ENCODE measurements around the gene PDZRN3. TPM values are rescaled to one million over a fixed set of nuclear protein-coding genes. Genes with fewer than 3 reads are reported as not detected.

Gene PDZRN3
- total and polyA plus RNA-seq, 5 donors from 2014 or later = not detected

DNA sequence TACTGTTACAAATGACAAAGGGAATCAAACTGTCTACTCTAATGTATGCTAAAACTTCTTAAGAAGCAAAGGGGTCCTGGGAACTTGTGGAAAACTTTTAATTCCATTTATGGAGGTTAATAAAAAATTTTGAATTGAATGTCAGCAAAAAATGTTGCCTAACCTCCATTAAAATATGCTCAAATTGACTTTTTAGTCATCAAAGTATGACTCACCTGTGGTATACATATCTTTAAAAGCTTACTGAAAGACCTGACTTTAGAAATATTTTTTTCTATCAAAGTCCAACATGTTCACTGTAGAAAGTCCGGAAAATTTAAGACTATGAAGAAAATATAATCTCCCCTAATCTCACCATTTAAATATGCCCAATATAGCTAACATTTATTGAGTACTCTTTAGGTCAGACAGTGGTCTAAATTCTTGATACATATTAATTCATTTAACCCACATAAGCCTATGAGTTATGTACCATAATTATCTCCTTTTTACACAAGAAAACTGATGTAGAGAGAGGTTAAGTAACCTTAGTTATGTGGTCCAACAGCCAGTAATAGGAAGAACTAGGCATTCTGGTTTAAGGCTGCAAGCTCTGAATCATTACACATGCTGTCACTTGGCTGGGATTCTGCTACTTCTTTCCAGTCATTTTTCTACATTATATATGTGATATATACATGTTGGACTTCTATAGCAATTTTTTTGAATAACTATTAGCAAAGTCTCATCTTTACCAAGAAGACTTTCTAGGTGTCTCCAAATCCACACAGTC lies 83.6 kb downstream of the PDZRN3 start:
- Mint-ChIP-seq H3K27me3 (peaks cover 5% of the 10 kb centered on the region), H3K4me1 (no peaks in the 10 kb centered on the region)
- no peak overlapping the region for H3K4me3 ChIP-seq (ENCODE audit: low read depth, low read length)

GRCh38 chr3:73538486-73538885 lies 86.3 kb downstream of the PDZRN3 start:
- Histone ChIP-seq H3K27me3 (ENCODE audit: control insufficient read depth, insufficient read depth, low read length) (no peaks in the 10 kb centered on the region), H3K27ac (ENCODE audit: insufficient read depth, low read length, poor library complexity, severe bottlenecking) (no peak overlapping the region), H3K9me3 (ENCODE audit: control insufficient read depth in 2 of 2, low read length in 2 of 2) (no peaks in the 10 kb centered on the region), H3K36me3 (ENCODE audit: control insufficient read depth, insufficient read depth, low read length) (no peaks in the 10 kb centered on the region), H3K4me3 (ENCODE audit: low read depth, low read length) (no peak overlapping the region), H3K4me1 (ENCODE audit: control insufficient read depth, insufficient read depth, low read length, poor library complexity, severe bottlenecking) (no peaks in the 10 kb centered on the region)
- H3K36me3 Mint-ChIP-seq = no peaks in the 10 kb centered on the region
- H3K27ac Mint-ChIP-seq = no peak overlapping the region
- ATAC-seq (ENCODE audit: low read depth in 2 of 2) (no peak), DNase-seq (no peak)
- no peak overlapping the region for H3K4me3 Mint-ChIP-seq
- H3K9me3 Mint-ChIP-seq = peaks cover 0 to 3% (median 1%) of the 10 kb centered on the region in 7 donors
- no peaks in the 10 kb centered on the region for H3K4me1 Mint-ChIP-seq
- peaks cover 5% of the 10 kb centered on the region for H3K27me3 Mint-ChIP-seq

More for the DNA sequence above, 83.6 kb downstream of the PDZRN3 start:
- ATAC-seq (ENCODE audit: low read depth in 2 of 2) = no peak
- H3K36me3 ChIP-seq (ENCODE audit: control insufficient read depth, insufficient read depth, low read length) = no peaks in the 10 kb centered on the region
- no peak for DNase-seq
- H3K9me3 ChIP-seq (ENCODE audit: control insufficient read depth in 2 of 2, low read length in 2 of 2) = no peaks in the 10 kb centered on the region
- no peaks in the 10 kb centered on the region for H3K4me1 ChIP-seq (ENCODE audit: control insufficient read depth, insufficient read depth, low read length, poor library complexity, severe bottlenecking)
- H3K27ac Mint-ChIP-seq = no peak overlapping the region
- H3K27me3 ChIP-seq (ENCODE audit: control insufficient read depth, insufficient read depth, low read length) = no peaks in the 10 kb centered on the region
- H3K9me3 Mint-ChIP-seq = peaks cover 0 to 2% (median 1%) of the 10 kb centered on the region in 7 donors
- no peak overlapping the region for H3K4me3 Mint-ChIP-seq
- no peak overlapping the region for H3K27ac ChIP-seq (ENCODE audit: insufficient read depth, low read length, poor library complexity, severe bottlenecking)
- no peaks in the 10 kb centered on the region for H3K36me3 Mint-ChIP-seq

DNA sequence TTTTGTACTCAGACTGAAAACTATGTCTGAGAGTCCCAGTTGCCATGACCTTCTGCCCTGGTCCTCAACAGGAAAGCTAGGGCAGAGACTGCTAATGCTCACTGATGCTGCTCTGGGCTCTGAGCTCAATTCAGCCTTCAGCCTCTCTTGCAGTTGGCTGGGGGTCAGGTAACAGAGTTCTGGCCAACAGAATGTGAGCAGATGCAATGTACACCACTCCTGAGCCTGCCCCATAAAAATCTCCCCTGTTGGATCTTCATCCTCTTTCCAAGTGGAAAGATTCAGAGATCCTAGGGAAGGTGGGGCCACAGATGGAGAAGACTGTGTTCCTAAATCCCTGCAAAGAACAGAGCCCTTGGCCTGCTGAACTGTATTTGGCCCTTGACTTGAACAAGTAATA lies 87.8 kb downstream of the PDZRN3 start:
- peaks cover 5% of the 10 kb centered on the region for H3K27me3 Mint-ChIP-seq
- DNase-seq = no peak

DNA sequence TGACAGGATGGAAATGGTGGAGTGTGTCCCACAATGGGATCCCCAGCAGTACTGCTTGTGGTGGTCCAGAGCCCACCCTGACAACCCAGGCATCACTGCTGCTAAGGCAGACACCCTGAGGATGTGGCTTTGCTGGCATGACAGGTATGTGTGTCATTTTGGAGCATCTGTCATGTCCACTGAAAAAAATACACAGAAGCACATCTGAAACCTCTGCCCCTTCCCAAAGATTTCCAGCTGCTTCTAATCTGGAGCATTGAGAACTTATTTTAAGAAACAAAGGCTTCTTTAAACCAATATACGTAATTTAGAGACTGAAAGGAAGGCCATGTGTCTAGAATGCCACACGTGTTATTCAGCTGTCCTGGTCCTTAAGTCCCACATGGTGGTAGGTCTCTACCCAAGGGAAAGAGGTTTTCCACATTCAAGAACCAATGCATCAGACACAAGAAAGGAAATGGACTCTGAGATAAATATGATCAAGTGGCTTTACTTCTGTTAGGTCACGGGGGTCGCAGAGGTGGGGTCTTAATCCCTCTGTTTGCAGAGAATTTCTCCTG lies 88.3 kb downstream of the PDZRN3 start:
- H3K36me3 ChIP-seq (ENCODE audit: control insufficient read depth, insufficient read depth, low read length) = no peaks in the 10 kb centered on the region
- H3K9me3 ChIP-seq (ENCODE audit: control insufficient read depth in 2 of 2, low read length in 2 of 2) = no peaks in the 10 kb centered on the region
- Mint-ChIP-seq H3K27ac (no peak overlapping the region), H3K4me3 (no peak overlapping the region), H3K36me3 (no peaks in the 10 kb centered on the region), H3K27me3 (peaks cover 5% of the 10 kb centered on the region), H3K4me1 (no peaks in the 10 kb centered on the region), H3K9me3 (peaks cover 0 to 3% (median 2%) of the 10 kb centered on the region in 7 donors)
- H3K27ac ChIP-seq (ENCODE audit: insufficient read depth, low read length, poor library complexity, severe bottlenecking) = no peak overlapping the region
- H3K4me1 ChIP-seq (ENCODE audit: control insufficient read depth, insufficient read depth, low read length, poor library complexity, severe bottlenecking) = no peaks in the 10 kb centered on the region
- no peak overlapping the region for H3K4me3 ChIP-seq (ENCODE audit: low read depth, low read length)
- DNase-seq (no peak), ATAC-seq (ENCODE audit: low read depth in 2 of 2) (no peak)
- H3K27me3 ChIP-seq (ENCODE audit: control insufficient read depth, insufficient read depth, low read length) = no peaks in the 10 kb centered on the region

More for the DNA sequence above, 87.8 kb downstream of the PDZRN3 start:
- Mint-ChIP-seq H3K27ac (no peak overlapping the region), H3K36me3 (no peaks in the 10 kb centered on the region), H3K4me3 (no peak overlapping the region), H3K9me3 (peaks cover 0 to 3% (median 1%) of the 10 kb centered on the region in 7 donors), H3K4me1 (no peaks in the 10 kb centered on the region)
- ATAC-seq (ENCODE audit: low read depth in 2 of 2) = no peak
- H3K4me3 ChIP-seq (ENCODE audit: low read depth, low read length) = no peak overlapping the region
- H3K27ac ChIP-seq (ENCODE audit: insufficient read depth, low read length, poor library complexity, severe bottlenecking) = no peak overlapping the region
- H3K4me1 ChIP-seq (ENCODE audit: control insufficient read depth, insufficient read depth, low read length, poor library complexity, severe bottlenecking) = no peaks in the 10 kb centered on the region
- no peaks in the 10 kb centered on the region for H3K36me3 ChIP-seq (ENCODE audit: control insufficient read depth, insufficient read depth, low read length)
- H3K27me3 ChIP-seq (ENCODE audit: control insufficient read depth, insufficient read depth, low read length) = no peaks in the 10 kb centered on the region
- no peaks in the 10 kb centered on the region for H3K9me3 ChIP-seq (ENCODE audit: control insufficient read depth in 2 of 2, low read length in 2 of 2)

DNA sequence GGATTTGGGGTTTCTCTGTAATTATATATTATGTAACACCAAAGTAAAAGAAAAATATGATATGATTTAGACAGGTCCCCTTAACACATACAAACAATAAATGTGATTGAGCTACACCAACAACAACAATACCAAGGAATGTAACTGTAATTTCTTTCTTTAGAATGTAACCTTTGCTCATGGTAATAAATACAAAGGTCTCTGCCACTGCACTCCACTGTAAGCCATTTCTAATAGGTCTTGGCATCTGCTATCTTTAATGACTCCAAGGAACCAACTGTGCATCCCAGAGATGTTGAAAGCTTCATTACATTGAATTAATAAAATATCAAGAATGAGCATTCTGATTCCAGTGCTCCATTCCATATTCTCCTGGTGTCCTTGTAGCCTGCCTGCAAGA lies 88.8 kb downstream of the PDZRN3 start:
- no peaks in the 10 kb centered on the region for H3K36me3 Mint-ChIP-seq
- no peaks in the 10 kb centered on the region for H3K36me3 ChIP-seq (ENCODE audit: control insufficient read depth, insufficient read depth, low read length)
- no peak overlapping the region for H3K4me3 ChIP-seq (ENCODE audit: low read depth, low read length)
- no peak overlapping the region for H3K27ac Mint-ChIP-seq
- no peaks in the 10 kb centered on the region for H3K27me3 ChIP-seq (ENCODE audit: control insufficient read depth, insufficient read depth, low read length)
- peaks cover 5% of the 10 kb centered on the region for H3K27me3 Mint-ChIP-seq
- no peaks in the 10 kb centered on the region for H3K4me1 ChIP-seq (ENCODE audit: control insufficient read depth, insufficient read depth, low read length, poor library complexity, severe bottlenecking)
- H3K9me3 ChIP-seq (ENCODE audit: control insufficient read depth in 2 of 2, low read length in 2 of 2) = no peaks in the 10 kb centered on the region
- DNase-seq (no peak), ATAC-seq (ENCODE audit: low read depth in 2 of 2) (no peak)
- H3K9me3 Mint-ChIP-seq = peaks cover 0 to 4% (median 2%) of the 10 kb centered on the region in 7 donors
- no peak overlapping the region for H3K27ac ChIP-seq (ENCODE audit: insufficient read depth, low read length, poor library complexity, severe bottlenecking)
- H3K4me3 Mint-ChIP-seq = no peak overlapping the region
- H3K4me1 Mint-ChIP-seq = no peaks in the 10 kb centered on the region

DNA sequence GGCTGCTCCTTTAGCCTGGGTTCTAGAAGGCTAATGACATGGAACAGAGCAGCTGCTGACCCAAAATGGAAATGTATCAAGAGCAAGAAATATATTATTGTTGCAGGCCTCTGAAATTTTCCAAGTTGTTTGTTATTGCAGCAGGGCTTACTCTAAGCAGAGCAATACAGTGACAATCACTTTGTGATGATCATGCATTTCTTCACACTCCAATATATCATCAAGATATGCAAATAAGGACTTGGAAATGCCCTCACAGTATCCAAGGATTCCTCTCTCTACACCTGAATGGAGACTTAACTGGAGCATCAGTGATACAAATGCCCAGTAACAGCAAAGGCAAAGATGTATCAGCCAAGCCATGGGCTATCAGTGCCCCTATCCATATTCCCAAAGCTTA lies 89.6 kb downstream of the PDZRN3 start:
- Mint-ChIP-seq H3K9me3 (peaks cover 0 to 4% (median 1%) of the 10 kb centered on the region in 7 donors), H3K36me3 (no peaks in the 10 kb centered on the region), H3K27ac (no peak overlapping the region), H3K27me3 (no peaks in the 10 kb centered on the region), H3K4me3 (no peak overlapping the region), H3K4me1 (no peaks in the 10 kb centered on the region)
- Histone ChIP-seq H3K27ac (ENCODE audit: insufficient read depth, low read length, poor library complexity, severe bottlenecking) (no peak overlapping the region), H3K9me3 (ENCODE audit: control insufficient read depth in 2 of 2, low read length in 2 of 2) (no peaks in the 10 kb centered on the region), H3K4me1 (ENCODE audit: control insufficient read depth, insufficient read depth, low read length, poor library complexity, severe bottlenecking) (no peaks in the 10 kb centered on the region), H3K27me3 (ENCODE audit: control insufficient read depth, insufficient read depth, low read length) (no peaks in the 10 kb centered on the region), H3K36me3 (ENCODE audit: control insufficient read depth, insufficient read depth, low read length) (no peaks in the 10 kb centered on the region), H3K4me3 (ENCODE audit: low read depth, low read length) (no peak overlapping the region)
- no peak for ATAC-seq (ENCODE audit: low read depth in 2 of 2)
- no peak for DNase-seq

DNA sequence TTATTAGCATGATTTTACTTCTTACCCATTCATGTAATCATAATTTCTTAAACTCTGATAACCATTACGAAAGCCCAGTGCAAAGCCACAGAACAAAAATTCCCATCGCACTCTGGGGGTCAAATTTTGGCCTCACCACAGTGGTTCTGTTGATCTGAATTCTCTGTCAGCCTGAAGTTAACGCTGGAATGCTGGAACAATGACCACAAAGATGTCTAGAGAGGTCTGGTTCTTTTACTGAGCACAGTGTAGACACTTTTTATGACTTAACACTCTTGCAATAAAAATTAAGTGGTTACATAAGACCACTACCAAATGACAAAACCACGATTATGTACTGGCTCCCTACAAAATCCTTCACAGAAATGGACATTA lies 94.7 kb downstream of the PDZRN3 start:
- Mint-ChIP-seq H3K27me3 (no peaks in the 10 kb centered on the region), H3K4me1 (no peaks in the 10 kb centered on the region), H3K4me3 (no peak overlapping the region), H3K9me3 (peaks cover 0 to 4% (median 0%) of the 10 kb centered on the region in 7 donors), H3K36me3 (no peaks in the 10 kb centered on the region), H3K27ac (no peak overlapping the region)
- ATAC-seq (ENCODE audit: low read depth in 2 of 2) (no peak), DNase-seq (no peak)
- no peak overlapping the region for H3K27ac ChIP-seq (ENCODE audit: insufficient read depth, low read length, poor library complexity, severe bottlenecking)
- H3K4me3 ChIP-seq (ENCODE audit: low read depth, low read length) = no peak overlapping the region
- no peaks in the 10 kb centered on the region for H3K9me3 ChIP-seq (ENCODE audit: control insufficient read depth in 2 of 2, low read length in 2 of 2)
- no peaks in the 10 kb centered on the region for H3K4me1 ChIP-seq (ENCODE audit: control insufficient read depth, insufficient read depth, low read length, poor library complexity, severe bottlenecking)
- H3K36me3 ChIP-seq (ENCODE audit: control insufficient read depth, insufficient read depth, low read length) = no peaks in the 10 kb centered on the region
- no peaks in the 10 kb centered on the region for H3K27me3 ChIP-seq (ENCODE audit: control insufficient read depth, insufficient read depth, low read length)
